Activated naive CD4-positive, alpha-beta T cell treated with anti-CD3 and anti-CD28 coated beads for 36 hours (primary cell): ENCODE data around the gene TRIM72. TPM values are rescaled to one million over a fixed set of nuclear protein-coding genes. Genes with fewer than 3 reads are reported as not detected.
A peak's percentile ranks its signal among the peaks of the same experiment; 100 is the strongest.

Experiments used
- CTCF ChIA-PET: fragments of 350-600 bp; sonication (Branson Sonifier 250); formaldehyde crosslinking; loops from one replicate; lab custom pipeline; 2021; ENCODE audit warnings: antibody characterized with exemption; lab: Charles Lee
- DNase-seq: peaks from one replicate; pipeline ENCODE4 v3.0.0-alpha.2; 2020
- H3K27ac Mint-ChIP-seq: one replicate; pipeline ENCODE4 v1.8.0; 2021; ENCODE audit warnings: mild to moderate bottlenecking, mixed read lengths
- H3K27me3 Mint-ChIP-seq: one replicate; pipeline ENCODE4 v1.8.0; 2021; ENCODE audit warnings: low read depth, mixed read lengths
- H3K36me3 Mint-ChIP-seq: one replicate; pipeline ENCODE4 v1.8.0; 2021; ENCODE audit warnings: low read depth, mixed read lengths
- H3K4me1 Mint-ChIP-seq: one replicate; pipeline ENCODE4 v1.8.0; 2021; ENCODE audit warnings: low read depth, mixed read lengths
- H3K4me3 Mint-ChIP-seq: one replicate; pipeline ENCODE4 v1.8.0; 2021; ENCODE audit warnings: mild to moderate bottlenecking, moderate library complexity, mixed read lengths
- H3K9me3 Mint-ChIP-seq: one replicate; pipeline ENCODE4 v1.8.0; 2021; ENCODE audit warnings: mixed read lengths
- intact Hi-C: fragments of 100-400 bp; cut with micrococcal nuclease; formaldehyde crosslinking; loops from one replicate; pipeline ENCODE4 v1.15.1; 2023
- total RNA-seq, 2 experiments: library from RNA; stranded (reverse); gene quantifications; one replicate each; pipeline ENCODE4 v1.2.3, GENCODE V29; 2021

The TRIM72 gene
- total RNA-seq, 2 experiments from 2014 or later: not detected

- peaks cover 72% of the 10 kb centered on the region for H3K4me1 Mint-ChIP-seq
- H3K36me3 Mint-ChIP-seq: peaks cover 92% of the 10 kb centered on the region
- CTCF ChIA-PET: no interaction called here
- H3K4me3 Mint-ChIP-seq: peak overlapping the region; percentile 23
- intact Hi-C loops: no loop called here
- H3K27ac Mint-ChIP-seq: peak overlapping the region; percentile 31
- no peaks in the 10 kb centered on the region for H3K9me3 Mint-ChIP-seq
- no peak for DNase-seq
- H3K27me3 Mint-ChIP-seq: no peaks in the 10 kb centered on the region
Measured at GRCh38 chr16:31184888-31185287, 29.0 kb upstream of the TRIM72 start.

- Mint-ChIP-seq H3K36me3 (peaks cover 94% of the 10 kb centered on the region), H3K27me3 (no peaks in the 10 kb centered on the region)
- intact Hi-C loops: no loop called here
Measured at GRCh38 chr16:31185339-31185738, 28.6 kb upstream of the TRIM72 start.

DNA sequence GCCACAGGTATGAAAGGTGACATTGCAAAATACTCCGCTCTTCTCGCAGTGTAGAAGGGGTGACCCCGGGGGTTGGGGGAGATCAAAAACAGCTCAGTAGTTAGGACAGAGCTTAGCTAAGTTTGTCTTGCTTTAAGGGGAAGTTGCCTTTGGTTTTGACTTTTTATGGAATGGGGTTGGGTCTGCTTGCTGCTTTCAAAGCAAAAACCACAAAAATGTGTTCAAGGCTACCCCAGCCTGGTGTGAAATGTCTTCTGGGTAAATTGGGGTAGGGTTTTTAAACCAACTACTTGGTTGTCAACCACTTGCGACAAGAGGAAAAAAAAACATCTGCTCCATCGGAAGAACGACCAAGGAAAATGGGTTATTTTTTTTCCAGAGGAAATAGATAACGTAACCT is 27.7 kb upstream of the TRIM72 start:
- peaks cover 95% of the 10 kb centered on the region for H3K36me3 Mint-ChIP-seq
- H3K4me1 Mint-ChIP-seq: peaks cover 83% of the 10 kb centered on the region
- H3K27me3 Mint-ChIP-seq: no peaks in the 10 kb centered on the region
- intact Hi-C loops: no loop called here
- CTCF ChIA-PET: no interaction called here
- H3K4me3 Mint-ChIP-seq: no peak overlapping the region
- no peaks in the 10 kb centered on the region for H3K9me3 Mint-ChIP-seq
- no peak for DNase-seq
- peak overlapping the region; percentile 80 for H3K27ac Mint-ChIP-seq

More at GRCh38 chr16:31185339-31185738, 28.6 kb upstream of the TRIM72 start:
- no peak for DNase-seq
- no peaks in the 10 kb centered on the region for H3K9me3 Mint-ChIP-seq
- H3K27ac Mint-ChIP-seq: peak overlapping the region; percentile 80
- CTCF ChIA-PET: no interaction called here
- H3K4me1 Mint-ChIP-seq: peaks cover 77% of the 10 kb centered on the region
- peak overlapping the region; percentile 35 for H3K4me3 Mint-ChIP-seq

GRCh38 chr16:31186930-31187807 is 26.8 kb upstream of the TRIM72 start:
- no peak for DNase-seq
- Mint-ChIP-seq H3K36me3 (peaks cover 93% of the 10 kb centered on the region), H3K27me3 (no peaks in the 10 kb centered on the region), H3K4me1 (peaks cover 88% of the 10 kb centered on the region), H3K9me3 (no peaks in the 10 kb centered on the region), H3K27ac (peak overlapping the region; percentile 67), H3K4me3 (no peak overlapping the region)
- CTCF ChIA-PET: interaction anchor here (1.4 kb wide), 1 partner anchor 195 kb away, joined by 3 read pairs; no protein-coding TSS in a partner anchor
- intact Hi-C loops: no loop called here

- intact Hi-C loops: no loop called here
- peaks cover 90% of the 10 kb centered on the region for H3K36me3 Mint-ChIP-seq
- H3K27me3 Mint-ChIP-seq: no peaks in the 10 kb centered on the region
- CTCF ChIA-PET: interaction anchor here (1.4 kb wide), 1 partner anchor 194 kb away, joined by 3 read pairs; no protein-coding TSS in a partner anchor
- H3K4me3 Mint-ChIP-seq: no peak overlapping the region
- no peaks in the 10 kb centered on the region for H3K9me3 Mint-ChIP-seq
- no peak for DNase-seq
- H3K27ac Mint-ChIP-seq: peak overlapping the region; percentile 24
- peaks cover 84% of the 10 kb centered on the region for H3K4me1 Mint-ChIP-seq
Measured at GRCh38 chr16:31187808-31188189, 26.1 kb upstream of the TRIM72 start.

DNA sequence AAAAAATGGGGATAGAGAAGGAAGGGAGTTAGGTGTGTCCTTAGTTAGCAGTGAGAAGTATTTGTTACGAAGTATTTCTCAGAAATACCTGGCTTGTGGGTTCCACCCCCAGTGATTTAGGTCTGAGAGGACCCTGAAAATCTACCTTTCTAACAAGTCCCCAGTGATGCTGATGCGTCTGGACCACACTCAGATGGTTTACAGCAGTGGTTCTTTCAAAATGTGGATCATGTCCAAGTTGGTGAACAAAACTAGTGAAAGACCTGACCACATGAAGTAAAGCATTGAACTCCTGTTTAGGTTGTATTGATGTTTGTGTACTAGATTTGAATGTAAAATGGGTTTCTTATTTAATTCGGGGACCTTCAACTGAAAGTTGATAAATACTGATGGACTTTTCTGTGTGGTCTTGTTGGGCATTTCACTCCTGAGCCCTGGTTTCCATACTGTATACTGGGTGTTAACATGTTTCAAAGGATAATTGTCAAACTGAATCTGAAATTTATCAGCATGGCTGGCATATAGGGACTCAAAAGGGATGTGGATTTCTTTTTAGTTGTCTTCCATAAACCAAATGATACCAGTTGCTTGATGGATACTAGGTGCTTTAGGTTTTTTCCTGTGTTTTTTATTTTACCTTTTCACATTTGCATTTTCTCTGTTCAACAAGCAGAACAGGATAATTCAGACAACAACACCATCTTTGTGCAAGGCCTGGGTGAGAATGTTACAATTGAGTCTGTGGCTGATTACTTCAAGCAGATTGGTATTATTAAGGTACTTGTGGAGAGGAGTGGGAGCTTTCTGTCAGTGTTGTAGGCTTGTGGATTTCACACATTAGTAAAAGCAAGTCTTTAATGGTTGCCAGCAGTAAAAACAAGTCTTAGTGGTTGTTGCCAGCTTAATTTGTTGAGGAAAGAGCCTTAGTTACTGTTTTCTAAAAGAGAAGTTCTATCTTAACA is 25.2 kb upstream of the TRIM72 start:
- Mint-ChIP-seq H3K27ac (peak overlapping the region; percentile 56), H3K9me3 (no peaks in the 10 kb centered on the region), H3K4me1 (peaks cover 79% of the 10 kb centered on the region), H3K27me3 (no peaks in the 10 kb centered on the region), H3K4me3 (no peak overlapping the region), H3K36me3 (peaks cover 88% of the 10 kb centered on the region)
- DNase-seq: no peak
- CTCF ChIA-PET: interaction anchor here (0.5 kb wide), 1 partner anchor 266 kb away, joined by 3 read pairs; no protein-coding TSS in a partner anchor
- intact Hi-C loops: no loop called here

GRCh38 chr16:31189412-31189778 is 24.5 kb upstream of the TRIM72 start:
- DNase-seq: no peak
- no peaks in the 10 kb centered on the region for H3K27me3 Mint-ChIP-seq
- intact Hi-C loops: no loop called here
- no peak overlapping the region for H3K4me3 Mint-ChIP-seq
- H3K27ac Mint-ChIP-seq: peak overlapping the region; percentile 56
- CTCF ChIA-PET: no interaction called here
- no peaks in the 10 kb centered on the region for H3K9me3 Mint-ChIP-seq
- peaks cover 91% of the 10 kb centered on the region for H3K36me3 Mint-ChIP-seq
- peaks cover 74% of the 10 kb centered on the region for H3K4me1 Mint-ChIP-seq

DNA sequence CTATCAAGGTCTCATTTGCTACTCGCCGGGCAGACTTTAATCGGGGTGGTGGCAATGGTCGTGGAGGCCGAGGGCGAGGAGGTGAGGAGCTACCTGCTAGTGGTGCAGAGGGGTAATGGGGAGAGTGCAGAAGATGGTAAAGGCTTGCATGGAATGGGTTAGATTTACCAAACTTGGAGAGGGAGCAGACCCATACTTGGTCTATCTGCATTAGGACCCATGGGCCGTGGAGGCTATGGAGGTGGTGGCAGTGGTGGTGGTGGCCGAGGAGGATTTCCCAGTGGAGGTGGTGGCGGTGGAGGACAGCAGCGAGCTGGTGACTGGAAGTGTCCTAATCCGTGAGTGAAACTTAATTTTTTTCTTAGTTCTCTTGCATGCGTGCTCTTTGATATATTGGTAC is 23.9 kb upstream of the TRIM72 start:
- CTCF ChIA-PET: no interaction called here
- DNase-seq: no peak
- H3K9me3 Mint-ChIP-seq: no peaks in the 10 kb centered on the region
- no peaks in the 10 kb centered on the region for H3K27me3 Mint-ChIP-seq
- peaks cover 90% of the 10 kb centered on the region for H3K36me3 Mint-ChIP-seq
- peaks cover 69% of the 10 kb centered on the region for H3K4me1 Mint-ChIP-seq
- no peak overlapping the region for H3K4me3 Mint-ChIP-seq
- peak overlapping the region; percentile 51 for H3K27ac Mint-ChIP-seq
- intact Hi-C loops: no loop called here

GRCh38 chr16:31190818-31191444 is 23.0 kb upstream of the TRIM72 start:
- no peaks in the 10 kb centered on the region for H3K27me3 Mint-ChIP-seq
- CTCF ChIA-PET: no interaction called here
- intact Hi-C loops: no loop called here
- H3K4me1 Mint-ChIP-seq: peaks cover 60% of the 10 kb centered on the region
- no peak for DNase-seq
- H3K9me3 Mint-ChIP-seq: no peaks in the 10 kb centered on the region
- peak overlapping the region; percentile 42 for H3K27ac Mint-ChIP-seq
- H3K36me3 Mint-ChIP-seq: peaks cover 88% of the 10 kb centered on the region
- H3K4me3 Mint-ChIP-seq: no peak overlapping the region

GRCh38 chr16:31191697-31192428 is 22.1 kb upstream of the TRIM72 start:
- Mint-ChIP-seq H3K9me3 (no peaks in the 10 kb centered on the region), H3K4me1 (peaks cover 54% of the 10 kb centered on the region), H3K36me3 (peaks cover 87% of the 10 kb centered on the region), H3K4me3 (no peak overlapping the region), H3K27ac (peak overlapping the region; percentile 73), H3K27me3 (no peaks in the 10 kb centered on the region)
- intact Hi-C loops: no loop called here
- CTCF ChIA-PET: no interaction called here
- DNase-seq: no peak

- no peak overlapping the region for H3K4me3 Mint-ChIP-seq
- CTCF ChIA-PET: no interaction called here
- H3K9me3 Mint-ChIP-seq: no peaks in the 10 kb centered on the region
- intact Hi-C loops: no loop called here
- no peak for DNase-seq
- H3K36me3 Mint-ChIP-seq: peaks cover 76% of the 10 kb centered on the region
- peak overlapping the region; percentile 79 for H3K27ac Mint-ChIP-seq
- peaks cover 44% of the 10 kb centered on the region for H3K4me1 Mint-ChIP-seq
- no peaks in the 10 kb centered on the region for H3K27me3 Mint-ChIP-seq
Measured at GRCh38 chr16:31192856-31193642, 20.9 kb upstream of the TRIM72 start.
